ENCODE measurements around the gene EVI2A. TPM values are rescaled to one million over a fixed set of nuclear protein-coding genes. Genes with fewer than 3 reads are reported as not detected.
A peak's percentile ranks its signal among the peaks of the same experiment; 100 is the strongest.

EVI2A gene
- total RNA-seq, 1 experiment from 2014 or later = 2.6 TPM

DNA sequence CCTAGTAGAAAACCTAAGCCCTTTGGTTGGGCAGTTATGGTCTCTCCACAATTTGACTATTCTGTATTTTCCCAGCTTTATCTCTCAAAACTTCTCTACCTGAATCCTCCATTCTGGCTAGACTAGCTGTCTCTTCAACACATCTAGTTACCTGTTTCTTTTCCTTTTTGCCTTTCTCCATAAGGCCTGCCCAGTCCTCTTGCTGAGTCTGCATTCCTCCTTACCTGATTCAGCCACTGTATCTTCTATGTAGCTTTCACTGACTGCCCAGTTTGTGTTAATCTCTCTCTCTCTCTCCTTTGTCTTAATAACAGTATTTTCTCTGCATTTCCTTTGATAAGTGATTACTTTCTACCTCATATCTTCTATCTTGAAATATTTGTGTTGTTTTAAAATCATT is 2.1 kb upstream of the EVI2A start:
- ChIA-PET POLR2A (interaction anchor here (1.1 to 2.0 kb wide), 4 partner anchors 10 to 72 kb away, joined by 3 to 5 read pairs (median 4); partner anchors contain the start of gene EVI2B), CTCF (no interaction called here)
- peak overlapping the region; percentile 20 for H3K27ac Mint-ChIP-seq (ENCODE audit: low read depth, unreplicated experiment)
- H3K27me3 Mint-ChIP-seq (ENCODE audit: insufficient read depth, unreplicated experiment) = no peaks in the 10 kb centered on the region
- intact Hi-C loops (cut with micrococcal nuclease) = no loop called here
- no peak overlapping the region for H3K4me3 Mint-ChIP-seq (ENCODE audit: unreplicated experiment)
- no peak for TF ChIP-seq CTCF (IDR thresholded peaks at IDR 0.05; ENCODE audit: unreplicated experiment)
- peaks cover 21% of the 10 kb centered on the region for H3K36me3 Mint-ChIP-seq (ENCODE audit: insufficient read depth, unreplicated experiment)
- no TSS peak for BruUV-seq (replicated peaks)
- H3K9me3 Mint-ChIP-seq (ENCODE audit: unreplicated experiment) = no peaks in the 10 kb centered on the region
- DNase-seq (ENCODE audit: unreplicated experiment) = no peak
- H3K4me1 Mint-ChIP-seq (ENCODE audit: insufficient read depth, unreplicated experiment) = peaks cover 32% of the 10 kb centered on the region

DNA sequence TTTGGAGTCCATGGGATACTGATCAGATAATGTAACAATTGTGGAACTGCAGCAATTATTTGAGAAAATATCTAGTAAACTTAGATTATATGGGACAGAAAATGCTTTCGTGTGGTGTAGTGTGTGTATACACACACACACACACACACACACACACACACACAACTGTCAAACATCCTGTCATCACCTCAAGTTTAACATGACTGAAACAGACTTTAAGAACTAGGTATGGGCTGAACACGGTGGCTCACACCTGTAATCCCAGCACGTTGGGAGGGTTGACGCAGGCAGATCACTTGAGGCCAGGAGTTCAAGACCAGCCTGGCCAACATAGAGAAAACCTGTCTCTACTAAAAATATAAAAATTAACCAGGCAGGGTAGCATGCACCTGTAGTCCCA is 544 bp upstream of the EVI2A start:
- no peak for TF ChIP-seq CTCF (IDR thresholded peaks at IDR 0.05; ENCODE audit: unreplicated experiment)
- CTCF ChIA-PET = no interaction called here
- Mint-ChIP-seq H3K27ac (ENCODE audit: low read depth, unreplicated experiment) (peak overlapping the region; percentile 90), H3K27me3 (ENCODE audit: insufficient read depth, unreplicated experiment) (no peaks in the 10 kb centered on the region), H3K36me3 (ENCODE audit: insufficient read depth, unreplicated experiment) (peaks cover 21% of the 10 kb centered on the region), H3K9me3 (ENCODE audit: unreplicated experiment) (no peaks in the 10 kb centered on the region), H3K4me1 (ENCODE audit: insufficient read depth, unreplicated experiment) (peaks cover 30% of the 10 kb centered on the region), H3K4me3 (ENCODE audit: unreplicated experiment) (peak overlapping the region; percentile 54)
- no peak for DNase-seq (ENCODE audit: unreplicated experiment)
- BruUV-seq (replicated peaks) = no TSS peak
- POLR2A ChIA-PET = interaction anchor here (0.7 to 1.3 kb wide), 3 partner anchors 18 to 52 kb away, joined by 3 to 6 read pairs (median 5); no protein-coding TSS in a partner anchor
- intact Hi-C loops (cut with micrococcal nuclease) = no loop called here

GRCh38 chr17:31320791-31321190 is 631 bp downstream of the EVI2A start:
- no peaks in the 10 kb centered on the region for H3K9me3 Mint-ChIP-seq (ENCODE audit: unreplicated experiment)
- DNase-seq (ENCODE audit: unreplicated experiment) = peak; percentile 36
- intact Hi-C loops (cut with micrococcal nuclease) = no loop called here
- H3K27me3 Mint-ChIP-seq (ENCODE audit: insufficient read depth, unreplicated experiment) = no peaks in the 10 kb centered on the region
- BruUV-seq (replicated peaks) = no TSS peak
- peak overlapping the region; percentile 54 for H3K4me3 Mint-ChIP-seq (ENCODE audit: unreplicated experiment)
- peak overlapping the region; percentile 90 for H3K27ac Mint-ChIP-seq (ENCODE audit: low read depth, unreplicated experiment)
- no peak for TF ChIP-seq CTCF (IDR thresholded peaks at IDR 0.05; ENCODE audit: unreplicated experiment)
- ChIA-PET CTCF (no interaction called here), POLR2A (interaction anchor here (1.2 to 5.5 kb wide), 6 partner anchors 8 to 349 kb away, joined by 3 to 45 read pairs (median 16); no protein-coding TSS in a partner anchor)
- peaks cover 25% of the 10 kb centered on the region for H3K4me1 Mint-ChIP-seq (ENCODE audit: insufficient read depth, unreplicated experiment)
- peaks cover 14% of the 10 kb centered on the region for H3K36me3 Mint-ChIP-seq (ENCODE audit: insufficient read depth, unreplicated experiment)

GRCh38 chr17:31320241-31320640 is 1.2 kb downstream of the EVI2A start:
- Mint-ChIP-seq H3K9me3 (ENCODE audit: unreplicated experiment) (no peaks in the 10 kb centered on the region), H3K4me3 (ENCODE audit: unreplicated experiment) (peak overlapping the region; percentile 54), H3K27me3 (ENCODE audit: insufficient read depth, unreplicated experiment) (no peaks in the 10 kb centered on the region), H3K27ac (ENCODE audit: low read depth, unreplicated experiment) (peak overlapping the region; percentile 90), H3K36me3 (ENCODE audit: insufficient read depth, unreplicated experiment) (peaks cover 13% of the 10 kb centered on the region), H3K4me1 (ENCODE audit: insufficient read depth, unreplicated experiment) (peaks cover 25% of the 10 kb centered on the region)
- CTCF ChIA-PET = interaction anchor here (0.6 kb wide), 1 partner anchor 1110 kb away, joined by 3 read pairs; no protein-coding TSS in a partner anchor
- intact Hi-C loops (cut with micrococcal nuclease) = no loop called here
- no TSS peak for BruUV-seq (replicated peaks)
- DNase-seq (ENCODE audit: unreplicated experiment) = no peak
- POLR2A ChIA-PET = interaction anchor here (0.6 to 5.5 kb wide), 11 partner anchors 8 to 689 kb away, joined by 3 to 45 read pairs (median 5); partner anchors contain the start of gene RNF135
- no peak for TF ChIP-seq CTCF (IDR thresholded peaks at IDR 0.05; ENCODE audit: unreplicated experiment)

Measured in MCF 10A (cell line).